ENCODE data around the gene STRBP.

Gene STRBP

GRCh38 chr9:123127512-123128075, 140.8 kb downstream of the STRBP start:
- no peak for DNase-seq

GRCh38 chr9:123121457-123121856, 146.9 kb downstream of the STRBP start:
- no peak for DNase-seq

DNA sequence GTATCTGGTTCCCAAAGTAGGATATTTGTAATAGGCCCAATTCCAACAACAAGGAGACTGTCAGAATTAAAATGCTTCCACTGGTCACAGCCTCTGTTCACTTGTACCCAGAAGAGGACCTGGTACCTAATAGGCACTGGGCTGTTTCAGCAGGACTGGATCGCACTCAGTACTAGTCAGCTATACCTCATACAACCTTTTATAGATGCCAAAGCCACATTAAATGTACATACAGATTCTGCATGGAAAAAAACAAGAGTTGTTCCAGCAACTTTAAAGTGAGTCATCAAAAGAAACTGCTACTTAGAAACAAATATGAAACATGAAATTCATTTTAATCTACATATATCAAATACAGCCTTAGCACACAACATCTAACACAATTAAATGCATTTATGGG, 147.4 kb downstream of the STRBP start:
- no peak for DNase-seq

DNA sequence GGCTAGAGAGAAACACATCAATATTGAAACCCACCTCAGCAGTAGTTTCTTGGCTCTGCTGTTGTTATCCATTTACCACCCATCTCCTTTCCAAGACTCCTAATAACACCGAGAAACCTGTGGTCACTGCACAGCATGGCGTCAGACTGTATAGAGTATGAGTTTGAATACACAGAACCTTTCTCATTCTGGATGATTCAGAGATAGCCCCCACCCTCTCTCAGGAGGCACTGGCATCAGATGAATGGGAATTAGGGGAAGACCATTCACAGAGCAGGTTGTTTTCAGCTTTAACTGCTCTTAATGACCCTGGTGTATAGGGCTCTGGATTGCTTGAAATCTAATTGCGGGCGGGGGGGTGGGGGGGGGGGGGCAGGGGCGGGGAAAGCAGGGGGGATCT, 148.3 kb downstream of the STRBP start:
- no peak for DNase-seq

DNA sequence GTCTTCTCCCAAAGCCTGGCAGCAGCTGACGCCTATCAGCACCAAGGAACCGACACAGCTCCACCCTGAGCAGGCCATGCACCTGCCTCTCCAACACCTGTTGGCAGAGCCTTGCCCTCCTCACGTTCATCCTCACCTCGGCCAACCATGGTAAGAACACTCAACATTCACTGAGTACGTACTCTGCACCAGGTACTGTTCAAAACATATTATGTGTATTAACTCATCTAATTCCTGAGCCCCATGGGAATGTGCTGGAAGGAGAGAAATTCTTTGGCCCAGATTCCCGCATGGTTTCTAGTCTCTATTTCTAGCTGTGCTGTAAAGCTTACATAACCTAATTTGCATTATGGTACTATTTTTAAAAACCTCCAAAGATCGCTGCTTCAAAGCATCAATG, 148.8 kb downstream of the STRBP start:
- DNase-seq, result peak; percentile 32

GRCh38 chr9:123116036-123116435, 152.3 kb downstream of the STRBP start:
- no peak for DNase-seq

- no peak for DNase-seq
These were observed 153.1 kb downstream of the STRBP start for GRCh38 chr9:123115146-123115913.

- no peak for DNase-seq
These were observed 155.2 kb downstream of the STRBP start for GRCh38 chr9:123113185-123113584.

DNA sequence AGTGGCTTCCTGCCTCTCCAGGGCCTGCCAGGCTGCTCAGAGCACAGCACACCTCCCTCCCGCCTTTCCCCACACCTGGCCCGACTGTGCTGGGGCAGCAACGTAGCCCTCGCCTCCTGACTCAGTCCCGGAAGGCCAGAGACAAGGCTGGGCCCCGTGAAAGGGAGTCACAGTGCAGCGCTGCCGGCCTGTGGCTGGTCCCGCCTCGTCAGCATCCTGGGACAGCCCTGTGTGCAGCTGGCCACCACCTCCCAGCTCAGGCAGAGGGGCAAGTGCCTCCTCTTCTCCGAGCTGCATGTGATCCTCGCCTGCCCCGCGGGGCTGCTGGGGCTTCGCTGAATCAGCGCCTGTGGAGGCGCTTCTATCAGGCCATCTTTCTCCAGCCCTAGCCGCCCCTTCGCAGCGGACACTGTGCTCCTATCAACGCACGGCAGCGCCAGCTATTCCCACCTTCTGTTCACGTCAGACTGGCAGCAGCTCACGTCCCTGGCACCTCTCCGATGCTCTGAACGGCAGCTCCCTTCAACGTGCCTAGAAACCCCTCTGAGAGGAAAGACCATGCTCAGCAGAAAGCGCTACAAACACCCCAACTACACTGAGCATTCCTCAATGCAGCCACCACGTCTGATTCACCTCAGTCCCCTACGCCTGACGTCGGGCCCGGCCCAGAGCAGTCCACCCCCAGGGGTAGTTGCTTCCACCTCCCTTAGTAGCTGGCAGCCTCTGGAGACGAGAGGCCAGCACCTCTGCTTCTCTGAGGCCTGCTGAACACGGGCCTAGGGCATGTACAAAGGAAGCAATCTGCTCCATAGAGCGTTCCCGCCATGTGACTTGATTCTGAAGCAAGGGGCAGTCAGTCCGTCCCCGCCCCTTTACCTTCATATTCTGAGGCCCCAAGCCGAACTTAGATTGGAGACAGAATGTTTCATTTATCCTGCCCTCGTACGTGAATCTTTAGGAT, 156.1 kb downstream of the STRBP start:
- DNase-seq, result no peak

- peak; percentile 62 for DNase-seq
These were observed 156.9 kb downstream of the STRBP start for GRCh38 chr9:123111427-123112014.

GRCh38 chr9:123109540-123110279, 158.7 kb downstream of the STRBP start:
- no peak for DNase-seq

DNA sequence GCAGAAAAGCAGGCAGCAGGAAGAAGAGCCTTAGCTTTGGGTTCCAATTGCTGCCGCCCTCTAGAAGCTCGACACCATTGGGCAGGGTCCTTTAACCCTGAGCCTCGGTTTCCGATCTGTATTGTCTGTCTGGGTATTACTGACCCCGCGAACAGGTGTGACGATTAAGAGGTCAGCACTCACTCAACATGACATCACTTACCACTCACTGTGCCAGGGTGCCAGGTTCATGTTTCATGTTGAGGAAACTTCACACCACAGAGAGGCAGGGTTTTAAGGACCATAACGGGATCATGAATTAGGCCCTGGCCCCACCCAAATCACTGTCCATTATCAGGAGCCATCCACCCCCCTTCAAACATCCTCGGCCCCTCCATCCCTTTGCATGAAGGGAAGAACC, 159.4 kb downstream of the STRBP start:
- DNase-seq, result no peak

- DNase-seq, result no peak
These were observed 160.6 kb downstream of the STRBP start for GRCh38 chr9:123107639-123108285.

- no peak for DNase-seq
These were observed 162.9 kb downstream of the STRBP start for GRCh38 chr9:123105490-123105889.

GRCh38 chr9:123104807-123105206, 163.6 kb downstream of the STRBP start:
- no peak for DNase-seq

GRCh38 chr9:123102375-123103113, 165.8 kb downstream of the STRBP start:
- no peak for DNase-seq

DNA sequence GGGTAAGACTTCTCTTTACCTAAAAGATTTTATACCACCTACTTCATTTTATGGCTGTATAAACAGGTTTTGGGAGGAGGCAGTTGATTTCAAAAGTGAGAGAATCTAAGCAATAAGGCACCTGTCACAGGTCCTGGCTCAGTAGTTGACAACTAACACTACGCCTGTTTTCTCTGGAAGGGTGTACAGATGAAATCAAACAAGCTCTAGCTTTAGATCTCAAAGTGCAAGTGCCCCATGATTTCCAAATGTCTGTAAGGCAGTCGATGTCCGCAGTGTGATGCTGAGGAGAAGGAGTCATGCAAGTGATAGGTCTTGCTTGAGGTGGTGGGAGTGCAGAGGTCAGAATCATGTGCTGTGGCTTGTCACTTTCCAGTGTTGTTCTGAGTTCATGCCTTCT, 168.8 kb downstream of the STRBP start:
- DNase-seq, result no peak

- no peak for DNase-seq
These were observed 169.3 kb downstream of the STRBP start for GRCh38 chr9:123099042-123099441.

DNA sequence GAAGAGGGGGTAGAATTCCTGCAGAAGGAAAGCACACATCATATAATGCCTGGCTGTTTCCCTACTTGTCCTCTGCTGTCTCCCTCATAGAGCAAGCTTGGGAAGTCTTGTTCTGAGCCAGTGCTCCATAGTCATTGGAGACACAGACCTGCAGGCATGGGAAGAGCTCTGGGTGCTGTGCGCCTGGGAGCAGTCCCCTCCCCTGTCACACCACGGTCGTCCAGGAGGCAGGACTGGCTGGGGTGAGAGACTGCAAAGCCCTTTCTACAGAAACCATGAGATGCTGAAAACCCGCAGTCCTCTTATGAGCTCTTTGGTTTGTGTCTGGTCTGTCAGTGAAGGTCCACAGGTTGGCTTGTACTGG, 170.3 kb downstream of the STRBP start:
- DNase-seq, result no peak

- DNase-seq, result no peak
These were observed 170.8 kb downstream of the STRBP start for GRCh38 chr9:123097430-123098095.

DNA sequence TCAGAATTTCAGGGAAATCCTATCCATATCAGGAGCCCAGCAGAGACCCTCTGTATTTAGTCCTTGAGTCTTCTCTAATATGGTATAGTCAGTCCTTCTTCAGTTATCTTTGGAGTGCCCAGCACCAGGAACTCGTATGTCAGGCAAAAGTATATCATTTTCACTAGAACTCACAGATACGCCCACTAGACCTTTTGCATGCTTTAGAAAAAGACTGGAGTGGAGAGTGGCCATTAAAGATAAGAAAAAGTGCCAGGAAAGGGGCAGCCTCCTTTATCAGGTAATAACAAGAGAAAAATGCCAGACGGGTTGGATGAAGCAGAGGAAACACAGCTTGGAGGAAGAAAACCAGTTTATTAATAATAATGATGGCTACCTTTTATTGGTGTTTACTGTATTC, 171.4 kb downstream of the STRBP start:
- DNase-seq, result no peak

Data from NCI-H510A (cell line).